KG1 (cell line): ENCODE results near the gene ST3GAL2.
"Not testable (repeated sequence)": the region's sequence is repeated elsewhere in the genome, so short reads cannot be mapped to it uniquely, and the experiment has no call there.

Source experiments
- DNase-seq: peaks from one replicate; lab custom pipeline; 2025; lab: John Stamatoyannopoulos, UW

ST3GAL2 gene

DNA sequence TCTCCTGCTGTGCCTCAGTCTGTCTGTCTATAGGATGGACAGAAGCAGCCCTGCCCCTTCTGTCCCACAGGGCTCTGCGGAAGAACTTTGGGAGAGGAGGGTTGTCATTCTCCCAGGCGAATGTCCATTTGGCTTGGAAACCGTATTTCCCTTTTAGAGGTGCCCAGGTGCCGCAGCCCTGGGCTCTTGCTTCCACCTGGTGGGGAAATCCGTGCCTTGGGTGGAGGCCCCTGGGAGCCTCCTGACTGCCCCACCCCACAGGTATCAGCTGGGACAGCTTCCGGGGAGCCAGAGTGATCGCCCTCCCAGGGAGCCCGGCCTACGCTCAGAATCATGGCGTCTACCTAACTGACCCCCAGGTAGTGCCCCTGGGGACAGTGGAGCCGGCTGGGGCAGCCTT is 28.2 kb upstream of the ST3GAL2 start:
- DNase-seq: no peak

GRCh38 chr16:70466805-70467076 is 27.8 kb upstream of the ST3GAL2 start:
- no peak for DNase-seq

- DNase-seq: no peak
Measured at GRCh38 chr16:70465999-70466804, 27.3 kb upstream of the ST3GAL2 start.

DNA sequence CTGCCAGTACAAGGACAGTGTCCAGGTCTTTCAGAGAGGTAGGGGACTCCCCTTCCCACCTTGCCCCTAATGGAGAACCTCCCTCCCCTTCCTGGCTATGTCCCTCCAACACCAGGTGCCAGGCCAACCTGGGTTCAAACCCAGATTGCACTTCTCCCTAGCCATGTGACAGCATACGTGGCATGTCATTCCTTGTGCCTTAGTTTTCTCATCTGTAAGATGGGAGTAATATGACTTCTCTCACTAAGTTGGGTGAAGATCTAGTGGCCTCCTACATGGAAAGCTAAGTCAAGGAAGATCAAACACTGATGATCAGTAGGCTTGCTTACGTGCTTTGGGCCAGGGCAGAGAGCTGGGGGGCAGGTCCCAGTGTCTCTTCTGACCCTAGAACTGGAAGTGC is 24.3 kb upstream of the ST3GAL2 start:
- DNase-seq: no peak

- DNase-seq: no peak
Measured at GRCh38 chr16:70460737-70461261, 21.9 kb upstream of the ST3GAL2 start.

DNA sequence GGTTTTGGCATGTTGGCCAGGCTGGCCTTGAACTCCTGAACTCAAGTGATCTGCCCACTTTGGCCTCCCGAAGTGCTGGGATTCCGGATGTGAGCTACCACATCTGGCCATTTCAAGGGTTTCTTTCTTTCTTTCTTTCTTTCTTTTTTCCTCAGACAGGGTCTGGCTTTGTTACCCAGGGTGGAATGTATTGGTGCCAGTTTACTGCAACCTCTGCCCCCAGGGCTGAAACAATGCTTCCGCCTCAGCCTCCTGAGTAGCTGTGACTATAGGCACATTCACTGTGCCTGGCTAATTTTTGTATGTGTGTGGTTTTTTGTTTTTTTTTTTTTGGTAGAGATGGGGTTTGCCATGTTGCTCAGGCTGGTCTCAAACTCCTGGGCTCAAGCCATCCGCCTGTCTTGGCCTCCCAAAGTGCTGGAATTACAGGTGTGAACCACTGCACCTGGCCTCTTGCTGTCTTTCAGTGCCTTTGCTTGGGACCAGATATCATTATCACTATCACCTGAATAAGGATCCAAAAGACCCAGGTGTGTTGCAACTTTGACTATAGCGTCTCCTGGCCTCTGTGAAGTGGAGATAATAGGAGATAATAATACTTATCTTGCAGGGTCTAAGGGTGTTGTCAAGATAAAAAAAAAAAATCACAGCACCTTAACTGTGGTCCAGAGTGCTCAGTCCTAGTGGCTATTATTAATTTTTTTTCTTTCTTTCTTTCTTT is 18.7 kb upstream of the ST3GAL2 start:
- no peak for DNase-seq

DNA sequence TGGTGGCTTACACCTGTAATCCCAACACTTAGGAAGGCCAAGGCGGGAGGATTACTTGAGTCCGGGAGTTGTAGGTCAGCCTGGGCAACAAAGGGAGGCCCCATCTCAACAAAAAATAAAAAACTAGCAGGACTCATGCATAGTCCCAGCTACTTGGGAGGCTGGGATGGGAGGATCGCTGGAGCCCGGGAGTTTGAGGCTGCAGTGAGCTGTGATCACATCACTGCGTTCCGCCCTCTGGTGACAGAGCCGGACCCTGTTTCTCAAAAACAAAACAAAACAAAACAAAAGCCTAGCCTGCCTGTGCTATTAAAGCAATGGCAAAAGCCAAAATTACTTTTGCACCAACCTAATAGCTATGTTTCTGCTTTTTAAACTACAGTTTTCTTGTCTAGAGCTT is 17.0 kb upstream of the ST3GAL2 start:
- no peak for DNase-seq

- peak; percentile 80 for DNase-seq
Measured at GRCh38 chr16:70454222-70455034, 15.5 kb upstream of the ST3GAL2 start, which contains the start of gene FCSK. Gene FCSK (plus strand): TSS chr16:70454595. CDS start chr16:70463191, 8,596 bp downstream.

- DNase-seq: no peak
Measured at GRCh38 chr16:70453892-70454221, 15.0 kb upstream of the ST3GAL2 start.

DNA sequence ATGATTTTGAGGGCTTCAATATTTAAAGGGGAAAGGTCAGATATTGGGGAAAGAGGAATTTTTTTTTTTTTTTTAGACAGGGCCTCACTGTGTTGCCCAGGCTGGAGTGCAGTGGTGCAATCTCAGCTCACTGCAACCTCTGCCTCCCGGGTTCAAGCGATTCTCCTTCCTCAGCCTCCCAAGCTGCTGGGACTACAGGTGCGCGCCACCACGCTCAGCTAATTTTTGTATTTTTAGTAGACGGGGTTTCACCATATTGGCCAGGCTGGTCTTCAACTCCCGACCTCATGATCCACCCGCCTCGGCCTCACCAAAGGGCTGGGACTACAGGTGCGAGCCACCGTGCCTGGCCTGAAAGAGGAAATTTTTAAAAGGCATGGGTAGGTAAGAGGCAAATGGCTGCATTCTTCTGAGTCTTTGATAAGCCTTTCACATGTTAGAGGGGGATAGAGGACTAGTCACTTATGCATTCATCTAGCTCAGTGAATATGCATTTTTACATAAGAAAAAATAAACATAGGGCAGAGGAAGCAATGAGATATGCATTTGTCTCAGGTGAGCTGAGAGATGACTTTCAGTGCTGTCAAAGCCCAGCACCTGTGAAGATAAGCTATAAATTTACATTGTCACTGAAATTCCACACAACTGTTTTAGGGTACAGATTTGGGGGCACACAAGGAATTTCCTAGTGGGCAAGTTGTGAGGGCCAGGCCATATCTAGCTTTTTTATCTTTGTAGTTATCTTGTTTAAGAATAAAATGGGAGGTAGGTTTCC is 14.4 kb upstream of the ST3GAL2 start:
- no peak for DNase-seq

- not testable (repeated sequence) for DNase-seq
Measured at GRCh38 chr16:70451004-70451340, 12.1 kb upstream of the ST3GAL2 start.

DNA sequence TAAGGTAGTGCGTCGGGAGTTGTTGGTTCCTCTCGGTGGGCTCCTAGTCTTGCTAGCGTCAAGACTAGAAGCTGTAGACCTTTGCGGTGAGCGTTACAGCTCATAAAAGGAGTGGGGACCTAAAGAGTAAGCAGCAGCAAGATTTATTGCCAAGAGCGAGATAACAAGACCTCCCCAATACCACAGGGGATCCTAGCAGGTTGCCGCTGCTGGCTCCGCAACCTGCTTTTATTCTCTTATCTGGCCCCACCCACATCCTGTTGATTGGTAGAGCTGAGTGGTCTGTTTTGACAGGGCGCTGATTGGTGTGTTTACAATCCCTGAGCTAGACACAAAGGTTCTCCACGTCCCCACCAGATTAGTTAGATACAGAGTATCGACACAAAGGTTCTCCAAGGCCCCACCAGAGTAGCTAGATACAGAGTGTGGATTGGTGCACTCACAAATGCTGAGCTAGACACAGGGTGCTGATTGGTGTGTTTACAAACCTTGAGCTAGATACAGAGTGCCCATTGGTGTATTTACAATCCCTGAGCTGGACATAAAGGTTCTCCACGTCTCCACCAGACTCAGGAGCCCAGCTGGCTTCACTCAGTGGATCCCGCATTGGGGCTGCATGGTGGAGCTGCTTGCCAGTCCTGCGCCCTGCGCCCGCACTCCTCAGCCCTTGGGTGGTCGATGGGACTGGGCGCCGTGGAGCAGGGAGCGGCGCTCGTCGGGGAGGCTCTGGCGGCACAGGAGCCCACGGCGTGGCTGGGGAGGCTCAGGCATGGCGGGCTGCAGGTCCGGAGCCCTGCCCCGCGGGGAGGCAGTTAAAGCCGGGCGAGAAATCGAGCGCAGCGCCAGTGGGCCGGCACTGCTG is 11.5 kb upstream of the ST3GAL2 start:
- DNase-seq: not testable (repeated sequence)

DNA sequence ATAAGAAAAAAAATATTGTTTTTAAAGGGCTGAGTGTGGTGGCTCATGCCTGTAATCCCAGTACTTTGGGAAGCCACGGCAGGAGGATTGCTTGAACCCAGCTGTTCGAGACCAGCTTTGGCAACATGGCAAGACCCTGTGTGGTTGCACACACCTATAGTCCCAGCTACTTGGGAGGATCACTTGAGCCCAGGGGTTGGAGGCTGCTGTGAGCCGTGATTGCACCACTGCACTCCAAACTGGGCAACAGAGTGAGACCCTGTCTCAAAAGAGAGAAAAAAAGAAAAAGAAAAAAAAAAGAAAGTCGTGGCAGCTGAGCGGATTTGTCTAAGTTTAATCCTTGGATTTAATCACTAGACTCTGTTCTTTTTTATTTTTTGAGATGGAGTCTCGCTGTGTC is 9.2 kb upstream of the ST3GAL2 start:
- no peak for DNase-seq

DNA sequence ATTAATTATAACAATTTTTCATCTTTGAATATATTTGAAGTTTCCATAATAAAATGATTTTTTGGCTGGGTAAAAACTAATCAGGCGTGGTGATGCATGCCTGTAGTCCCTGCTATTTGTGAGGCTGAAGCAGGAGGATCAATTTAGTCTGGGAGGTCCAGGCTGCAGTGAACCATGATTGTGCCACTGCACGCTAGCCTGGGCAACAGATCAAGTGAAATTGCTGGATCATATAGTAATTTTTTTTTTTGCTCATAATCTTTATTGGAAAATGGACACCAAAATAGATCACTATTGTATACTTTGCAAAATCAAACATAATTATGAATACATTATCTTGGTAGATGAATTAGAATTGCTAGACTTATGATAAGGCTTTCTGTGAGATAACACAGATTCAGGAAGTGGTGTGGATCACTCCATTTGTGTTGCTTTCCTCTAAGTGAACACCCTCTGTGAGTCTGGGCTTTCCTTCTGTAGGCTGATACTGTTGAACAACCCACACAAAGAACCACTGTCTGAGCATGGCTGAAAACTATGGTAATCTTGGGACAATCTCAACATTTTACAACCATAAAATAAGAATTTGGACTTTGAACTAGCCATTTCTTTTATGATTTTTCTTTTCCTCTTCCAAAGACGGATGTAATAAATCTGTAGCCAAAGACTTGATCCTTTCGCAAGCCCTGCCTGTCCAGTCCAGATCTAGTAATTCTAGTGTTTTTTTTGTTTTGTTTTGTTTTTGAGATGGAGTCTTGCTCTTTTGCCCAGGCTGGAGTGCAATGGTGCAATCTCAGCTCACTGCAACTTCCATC is 5.6 kb upstream of the ST3GAL2 start:
- DNase-seq: no peak

- DNase-seq: no peak
Measured at GRCh38 chr16:70442344-70442743, 3.4 kb upstream of the ST3GAL2 start.

DNA sequence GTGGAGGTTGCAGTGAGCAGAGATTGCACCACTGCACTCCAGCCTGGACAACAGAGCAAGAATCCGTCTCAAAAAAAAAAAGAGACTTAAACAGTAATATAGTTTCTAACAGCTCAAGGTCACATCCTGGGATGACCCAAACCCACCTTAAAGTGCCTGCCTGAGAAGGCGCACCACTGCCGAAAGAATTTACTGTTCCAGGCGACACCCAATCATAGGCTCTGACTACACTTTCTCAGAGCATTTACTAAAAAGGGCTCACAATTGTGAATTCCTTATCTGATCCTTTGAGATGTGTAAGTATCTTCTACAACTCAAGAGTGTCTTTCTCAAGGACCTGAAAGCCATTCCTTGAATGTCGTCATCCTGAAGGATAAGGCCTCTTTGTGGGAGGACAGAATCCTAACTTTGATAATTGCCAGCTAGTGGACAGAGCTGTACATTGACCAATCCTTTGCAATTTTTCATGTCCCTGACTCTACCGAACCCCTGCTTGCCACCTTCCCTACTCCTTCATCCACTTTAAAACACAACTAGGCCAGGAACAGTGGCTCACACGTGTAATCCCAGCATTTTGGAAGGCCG is 2.6 kb upstream of the ST3GAL2 start:
- DNase-seq: no peak

- DNase-seq: no peak
Measured at GRCh38 chr16:70440009-70440692, 1.3 kb upstream of the ST3GAL2 start.

DNA sequence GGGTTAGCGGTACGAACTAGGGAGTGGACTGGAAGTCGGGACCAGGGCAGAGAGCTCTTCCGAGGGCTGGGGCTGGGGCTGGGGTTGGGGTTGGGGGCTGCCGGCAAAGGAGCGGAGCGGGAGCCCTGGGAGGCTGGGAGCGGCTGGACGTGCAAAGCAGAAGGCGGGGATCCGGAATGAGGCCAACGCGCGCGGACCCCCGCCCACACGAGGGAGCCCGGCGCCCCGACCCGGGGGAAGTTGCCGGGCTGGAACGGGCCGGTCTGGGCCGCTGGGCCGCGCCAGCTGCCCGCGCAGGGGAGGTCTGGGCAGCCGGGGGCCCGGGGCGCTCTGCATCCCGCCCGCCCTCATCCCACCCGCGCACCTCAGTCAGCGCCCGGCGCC is 323 bp downstream of the ST3GAL2 start:
- no peak for DNase-seq
